Activated CD8-positive, alpha-beta memory T cell treated with anti-CD3 and anti-CD28 coated beads, Interleukin-2, amount 10 ng/mL, durations not matched to agents 7 days and 5 days (primary cell): ENCODE measurements around the gene TOX4. TPM values are rescaled to one million over a fixed set of nuclear protein-coding genes. Genes with fewer than 3 reads are reported as not detected.
A peak's percentile ranks its signal among the peaks of the same experiment; 100 is the strongest.

ENCODE experiments used
- ATAC-seq: fragments of 150-1000 bp; cut with Tn5 transposase; one replicate; pipeline ENCODE4 v1.10.0; 2021; ENCODE audit warnings: moderate library complexity
- CTCF ChIA-PET: fragments of 350-600 bp; sonication (Branson Sonifier 250); formaldehyde crosslinking; loops from one replicate; lab custom pipeline; 2021; ENCODE audit warnings: antibody characterized with exemption; lab: Charles Lee
- DNase-seq: peaks from one replicate; pipeline ENCODE4 v3.0.0-alpha.2; 2020
- H3K27ac Mint-ChIP-seq: one replicate; pipeline ENCODE4 v1.8.0; 2021; ENCODE audit warnings: mild to moderate bottlenecking, mixed read lengths
- H3K27me3 Mint-ChIP-seq: one replicate; pipeline ENCODE4 v1.8.0; 2021; ENCODE audit warnings: mixed read lengths
- H3K36me3 Mint-ChIP-seq: one replicate; pipeline ENCODE4 v1.8.0; 2021; ENCODE audit warnings: mild to moderate bottlenecking, mixed read lengths
- H3K4me1 Mint-ChIP-seq: one replicate; pipeline ENCODE4 v1.8.0; 2021; ENCODE audit warnings: mixed read lengths
- H3K4me3 Mint-ChIP-seq: one replicate; pipeline ENCODE4 v1.8.0; 2021; ENCODE audit warnings: mild to moderate bottlenecking, moderate library complexity, mixed read lengths
- H3K9me3 Mint-ChIP-seq: one replicate; pipeline ENCODE4 v1.8.0; 2022; ENCODE audit warnings: low read depth, mixed read lengths
- total RNA-seq, 2 experiments: library from RNA; stranded (reverse); gene quantifications; one replicate each; pipeline ENCODE4 v1.2.3, GENCODE V29; 2021

The TOX4 gene
- total RNA-seq, 2 experiments from 2014 or later: 72.7 to 87.1 TPM

DNA sequence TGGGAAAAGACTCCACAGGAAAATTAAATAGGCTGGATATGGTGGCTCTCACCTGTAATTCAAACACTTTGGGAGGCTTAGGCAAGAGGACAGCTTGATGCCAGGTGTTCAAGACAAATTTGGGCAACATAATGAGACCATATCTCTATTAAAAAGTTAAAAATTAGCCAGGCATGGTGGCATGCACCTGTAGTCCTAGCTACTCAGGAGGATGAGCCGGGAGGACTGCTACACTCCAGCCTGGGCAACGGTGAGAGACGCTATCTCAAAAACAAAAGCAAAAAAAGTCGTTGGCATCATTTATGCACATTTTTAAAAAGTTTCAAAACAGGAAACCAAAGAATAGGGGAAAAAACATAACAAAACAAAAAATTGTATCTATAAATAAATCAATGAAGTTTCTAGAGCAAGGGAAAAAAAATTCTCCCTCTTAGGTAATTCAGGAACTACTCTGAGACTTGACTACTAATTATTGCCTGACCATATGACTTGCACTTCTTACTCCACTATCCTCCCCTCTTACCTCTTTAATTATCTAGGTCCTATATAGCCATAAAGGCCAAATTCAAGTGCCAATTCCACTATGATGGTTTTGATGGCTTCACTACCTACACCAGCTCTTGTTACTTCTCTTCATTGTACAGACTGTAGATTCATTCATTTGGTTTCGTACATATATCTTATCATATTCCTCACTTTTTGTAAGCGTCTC lies 32.6 kb downstream of the TOX4 start:
- Mint-ChIP-seq H3K27me3 (no peaks in the 10 kb centered on the region), H3K27ac (peak overlapping the region; percentile 98), H3K9me3 (no peaks in the 10 kb centered on the region), H3K36me3 (peaks cover 27% of the 10 kb centered on the region), H3K4me1 (peaks cover 47% of the 10 kb centered on the region), H3K4me3 (peak overlapping the region; percentile 96)
- ATAC-seq: no peak
- no peak for DNase-seq
- CTCF ChIA-PET: interaction anchor here (2.9 to 6.0 kb wide), 2 partner anchors 11 to 32 kb away, joined by 25 to 45 read pairs; partner anchors contain the start of genes RAB2B and TOX4

DNA sequence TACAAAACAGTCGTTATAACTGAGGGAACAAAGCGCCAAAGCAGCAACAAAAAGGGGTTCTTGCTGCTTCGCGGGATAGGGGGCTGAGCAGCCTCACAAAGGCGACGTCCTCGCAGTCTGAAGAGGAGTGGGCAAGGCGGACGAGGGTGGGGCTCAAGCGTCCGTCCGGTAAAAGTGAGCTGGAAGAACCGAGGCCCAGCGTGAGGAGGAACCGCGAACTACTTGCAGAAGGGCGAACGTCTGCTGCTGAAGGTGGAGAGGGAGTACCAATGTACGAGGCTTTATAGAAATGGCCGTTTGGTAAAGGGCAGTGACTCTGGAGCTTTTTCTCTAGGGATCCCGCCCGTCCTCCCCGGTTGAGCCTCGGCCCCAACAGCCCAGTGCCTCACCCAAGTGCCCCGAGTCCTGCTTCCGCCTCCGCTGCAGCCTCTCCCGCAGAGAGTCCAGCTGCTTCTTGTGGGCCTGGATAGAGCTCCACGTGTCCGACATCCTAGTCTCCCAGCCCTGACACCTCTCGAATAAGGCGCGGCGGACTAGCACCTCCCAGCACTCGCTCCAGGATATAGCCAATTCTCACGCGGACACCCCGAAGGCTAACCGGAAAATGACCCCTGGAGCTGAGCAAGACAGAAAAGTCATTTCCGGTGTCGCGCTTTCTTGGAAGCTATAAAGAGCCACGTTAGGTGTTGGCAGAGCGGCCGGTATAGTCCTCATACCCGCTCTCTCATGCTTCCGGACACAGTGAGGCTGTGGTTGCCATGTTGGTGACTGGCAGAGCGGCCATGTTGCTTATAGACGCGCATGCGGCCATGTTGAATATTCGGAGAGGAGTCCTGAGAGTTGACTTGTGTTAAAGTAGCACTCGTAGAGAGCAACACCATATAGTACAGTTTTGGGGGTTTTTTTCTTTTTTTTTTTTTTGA lies 34.0 kb downstream of the TOX4 start, which contains the start of gene METTL3:
TSS of gene METTL3 (minus strand) at position 606 of the 923 bp plus-strand sequence. CDS start at position 489, 117 bp downstream.
- peak; percentile 99 for ATAC-seq

DNA sequence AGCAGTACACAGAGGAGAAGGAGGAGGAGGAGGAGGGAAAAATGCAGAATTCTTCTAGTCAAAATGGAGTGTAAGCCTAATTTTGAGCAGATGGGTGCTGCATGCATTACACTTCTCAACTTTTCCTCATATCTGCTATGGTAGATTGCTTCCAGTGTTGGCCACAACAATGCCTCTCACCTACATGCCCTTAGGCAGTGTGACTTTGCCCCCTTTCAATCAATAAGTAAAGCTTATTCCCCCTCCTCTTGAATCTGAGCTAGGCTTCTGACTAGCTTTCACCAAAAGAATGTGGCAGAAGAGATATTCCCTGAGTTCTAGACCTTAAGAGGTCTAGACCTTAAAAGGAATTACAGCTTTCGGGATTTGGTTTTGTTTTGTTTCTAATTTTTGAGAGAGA lies 37.3 kb downstream of the TOX4 start:
- DNase-seq (no peak), ATAC-seq (no peak)
- peaks cover 3% of the 10 kb centered on the region for H3K36me3 Mint-ChIP-seq
- H3K27ac Mint-ChIP-seq: no peak overlapping the region
- H3K4me3 Mint-ChIP-seq: no peak overlapping the region
- no peaks in the 10 kb centered on the region for H3K9me3 Mint-ChIP-seq
- CTCF ChIA-PET: interaction anchor here (6.0 kb wide), 1 partner anchor 16 kb away, joined by 45 read pairs; no protein-coding TSS in a partner anchor
- peaks cover 17% of the 10 kb centered on the region for H3K4me1 Mint-ChIP-seq
- H3K27me3 Mint-ChIP-seq: peaks cover 7% of the 10 kb centered on the region

More for the DNA sequence above, 34.0 kb downstream of the TOX4 start, which contains the start of gene METTL3:
- peaks cover 38% of the 10 kb centered on the region for H3K4me1 Mint-ChIP-seq
- DNase-seq: peak; percentile 97
- no peaks in the 10 kb centered on the region for H3K9me3 Mint-ChIP-seq
- H3K4me3 Mint-ChIP-seq: peak within 1 kb of the TSS; percentile 96
- H3K27ac Mint-ChIP-seq: peak within 1 kb of the TSS; percentile 98
- CTCF ChIA-PET: interaction anchor here (0.6 to 6.0 kb wide), 11 partner anchors 9 to 1255 kb away, joined by 3 to 45 read pairs (median 3); partner anchors contain the start of genes CHD8, OXA1L, RAB2B and SALL2
- peaks cover 20% of the 10 kb centered on the region for H3K36me3 Mint-ChIP-seq
- H3K27me3 Mint-ChIP-seq: no peaks in the 10 kb centered on the region

DNA sequence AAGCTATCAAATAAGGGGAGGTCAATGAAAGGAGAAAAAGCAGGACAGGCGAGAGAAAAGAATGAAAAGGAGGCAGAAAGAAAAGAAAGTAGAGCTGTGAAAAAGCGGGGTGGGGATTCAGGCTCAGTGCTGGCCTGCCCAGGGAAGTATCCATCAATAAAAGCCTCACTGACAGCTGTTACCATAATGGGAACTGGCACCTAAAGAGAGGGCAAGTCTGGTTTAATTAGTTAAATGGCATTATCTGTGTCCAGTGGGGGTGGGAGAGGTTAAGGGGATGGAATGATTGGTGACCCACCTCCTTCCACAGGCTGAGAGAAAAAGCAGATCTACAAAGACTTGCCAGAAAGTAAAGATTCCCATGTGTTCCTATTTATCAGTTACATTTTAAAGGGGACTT lies 41.7 kb downstream of the TOX4 start:
- ATAC-seq (no peak), DNase-seq (no peak)
- CTCF ChIA-PET: interaction anchor here (1.8 kb wide), 1 partner anchor 20 kb away, joined by 5 read pairs; no protein-coding TSS in a partner anchor
- peaks cover 19% of the 10 kb centered on the region for H3K27me3 Mint-ChIP-seq
- H3K36me3 Mint-ChIP-seq: no peaks in the 10 kb centered on the region
- no peak overlapping the region for H3K27ac Mint-ChIP-seq
- peaks cover 4% of the 10 kb centered on the region for H3K4me1 Mint-ChIP-seq
- H3K9me3 Mint-ChIP-seq: no peaks in the 10 kb centered on the region
- H3K4me3 Mint-ChIP-seq: no peak overlapping the region

DNA sequence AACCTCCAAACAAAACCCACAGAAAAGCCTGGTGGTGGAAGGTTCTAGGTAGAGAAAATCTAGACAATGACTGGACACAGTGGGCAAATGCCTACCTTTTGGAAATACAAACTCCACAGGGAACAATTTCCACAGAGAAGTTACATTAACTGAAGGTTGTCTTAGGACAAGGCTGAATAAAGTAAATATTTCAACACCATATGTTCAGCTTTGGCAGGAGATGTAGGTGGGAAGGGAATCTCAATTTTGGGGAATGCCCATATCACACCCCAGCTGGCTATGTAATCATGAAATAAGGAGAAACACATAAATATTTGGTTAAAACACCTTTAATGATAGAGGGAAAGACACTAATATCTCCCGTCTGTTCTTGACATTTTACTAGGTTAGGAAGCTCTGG lies 43.8 kb downstream of the TOX4 start:
- no peak for DNase-seq
- no peaks in the 10 kb centered on the region for H3K9me3 Mint-ChIP-seq
- no peak for ATAC-seq
- H3K27ac Mint-ChIP-seq: no peak overlapping the region
- peaks cover 19% of the 10 kb centered on the region for H3K27me3 Mint-ChIP-seq
- H3K4me3 Mint-ChIP-seq: no peak overlapping the region
- CTCF ChIA-PET: no interaction called here
- H3K36me3 Mint-ChIP-seq: no peaks in the 10 kb centered on the region
- H3K4me1 Mint-ChIP-seq: peaks cover 6% of the 10 kb centered on the region

DNA sequence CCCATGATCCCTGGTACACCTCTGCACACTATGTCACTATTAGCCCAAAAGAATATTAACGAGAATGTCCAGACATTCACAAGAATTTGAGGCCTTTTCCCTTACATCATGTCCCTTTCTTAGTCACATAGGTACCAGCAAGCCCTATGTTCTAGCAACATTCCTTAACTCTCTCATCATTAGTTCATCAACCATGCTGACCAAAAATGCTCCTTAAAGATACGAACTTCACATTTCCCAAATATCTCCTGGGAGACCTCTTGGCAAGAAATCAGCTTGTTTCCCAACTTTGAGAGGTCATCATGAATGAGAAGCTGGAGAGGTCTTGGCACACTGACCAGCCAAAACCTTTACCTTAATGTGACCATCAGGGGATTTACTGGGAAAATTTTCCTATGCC lies 44.5 kb downstream of the TOX4 start:
- H3K36me3 Mint-ChIP-seq: no peaks in the 10 kb centered on the region

DNA sequence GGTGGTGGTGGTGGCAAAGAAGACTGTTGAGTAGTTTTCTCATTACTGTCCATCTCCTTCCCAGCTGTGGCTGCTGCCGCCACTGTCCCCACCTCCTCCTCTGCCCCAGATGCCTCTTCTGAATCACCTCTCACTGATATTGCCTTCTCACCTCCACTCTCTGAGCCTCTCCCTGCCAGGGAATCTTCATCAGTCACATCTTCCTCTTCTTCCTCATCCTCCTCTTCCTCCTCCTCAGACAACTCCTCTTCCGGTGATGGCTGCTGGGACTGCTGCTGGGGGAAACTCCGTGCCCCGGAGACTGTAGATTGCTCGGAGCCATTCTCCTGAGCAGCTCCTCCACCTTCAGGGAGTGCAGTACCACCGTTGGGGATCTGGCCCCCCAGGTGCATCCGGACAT lies 46.2 kb downstream of the TOX4 start:
- Mint-ChIP-seq H3K27me3 (peaks cover 19% of the 10 kb centered on the region), H3K9me3 (no peaks in the 10 kb centered on the region), H3K4me3 (no peak overlapping the region), H3K36me3 (no peaks in the 10 kb centered on the region), H3K27ac (no peak overlapping the region), H3K4me1 (peaks cover 13% of the 10 kb centered on the region)
- CTCF ChIA-PET: no interaction called here
- ATAC-seq (no peak), DNase-seq (no peak)

More for the DNA sequence above, 44.5 kb downstream of the TOX4 start:
- no peak overlapping the region for H3K4me3 Mint-ChIP-seq
- peaks cover 6% of the 10 kb centered on the region for H3K4me1 Mint-ChIP-seq
- H3K27me3 Mint-ChIP-seq: peaks cover 19% of the 10 kb centered on the region
- H3K27ac Mint-ChIP-seq: no peak overlapping the region
- H3K9me3 Mint-ChIP-seq: no peaks in the 10 kb centered on the region
- CTCF ChIA-PET: no interaction called here
- DNase-seq (no peak), ATAC-seq (no peak)

DNA sequence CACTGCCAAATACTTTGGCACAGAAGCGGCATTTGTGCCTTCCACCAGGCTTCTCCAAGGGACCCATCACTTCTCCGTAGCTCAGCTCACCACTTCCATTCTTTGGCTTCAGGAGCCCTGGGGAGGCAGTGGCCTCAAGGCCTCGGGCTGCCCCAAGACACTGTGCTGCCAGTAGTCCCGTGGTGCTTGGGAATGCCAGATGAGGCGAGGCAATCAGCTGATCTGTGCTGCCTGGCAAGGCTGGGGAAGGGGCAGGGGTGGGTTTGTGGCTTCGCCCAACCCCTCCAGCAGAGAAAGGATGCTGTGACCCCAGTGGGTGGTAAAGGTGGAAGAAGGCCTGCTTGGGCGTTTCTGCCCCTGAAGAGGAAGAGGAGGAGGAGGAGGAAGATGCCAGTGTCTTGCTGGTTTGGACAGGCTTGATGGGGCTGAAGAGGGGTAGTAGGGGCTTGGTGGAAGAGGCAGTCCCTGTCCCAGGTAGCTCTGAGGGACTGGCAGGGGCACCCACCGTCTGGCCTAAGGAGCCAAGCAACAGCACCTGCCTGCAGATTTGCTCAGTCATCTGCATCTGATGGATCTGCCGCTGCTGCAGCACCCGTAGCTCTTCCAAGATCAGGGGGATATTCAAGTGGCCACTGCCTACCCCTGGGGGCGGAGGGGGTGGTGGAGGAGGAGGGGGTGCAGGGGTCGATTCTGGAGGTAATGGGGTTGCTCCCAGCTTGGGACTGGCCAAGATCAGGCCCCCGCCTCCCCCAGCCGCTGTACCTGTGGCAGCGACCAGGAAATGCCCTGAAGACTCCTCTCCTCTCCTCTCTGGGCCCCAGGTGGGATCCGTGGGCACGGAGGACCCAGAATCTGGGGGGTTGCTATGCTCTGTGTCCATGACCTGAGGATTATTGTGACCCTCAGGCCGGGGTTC lies 47.8 kb downstream of the TOX4 start:
- Mint-ChIP-seq H3K4me3 (peak overlapping the region; percentile 70), H3K36me3 (no peaks in the 10 kb centered on the region), H3K4me1 (peaks cover 13% of the 10 kb centered on the region), H3K9me3 (no peaks in the 10 kb centered on the region), H3K27me3 (peaks cover 17% of the 10 kb centered on the region), H3K27ac (no peak overlapping the region)
- no peak for ATAC-seq
- CTCF ChIA-PET: no interaction called here
- no peak for DNase-seq

DNA sequence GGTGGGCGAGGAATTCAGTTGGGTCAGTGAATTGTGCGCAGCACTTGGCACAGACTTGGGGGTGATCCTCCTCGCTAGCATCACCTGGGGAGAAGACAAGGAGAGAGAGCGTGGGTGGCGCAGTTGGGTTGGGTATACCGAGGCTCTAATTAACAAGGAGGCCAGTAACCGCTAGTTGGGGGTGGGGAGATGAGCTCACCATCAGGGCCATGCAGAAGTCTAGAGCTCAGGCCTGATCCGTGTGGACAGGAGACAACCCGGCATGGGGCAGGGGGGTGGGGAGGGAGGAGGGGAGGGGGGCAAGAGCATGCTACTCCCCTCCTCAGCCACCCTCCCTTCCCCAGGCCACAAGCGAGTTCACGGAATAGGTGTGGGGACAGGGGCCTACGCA lies 48.6 kb downstream of the TOX4 start:
- ATAC-seq (no peak), DNase-seq (no peak)
- peak overlapping the region; percentile 70 for H3K4me3 Mint-ChIP-seq
- peaks cover 11% of the 10 kb centered on the region for H3K4me1 Mint-ChIP-seq
- H3K27me3 Mint-ChIP-seq: peaks cover 16% of the 10 kb centered on the region
- H3K36me3 Mint-ChIP-seq: no peaks in the 10 kb centered on the region
- no peak overlapping the region for H3K27ac Mint-ChIP-seq
- H3K9me3 Mint-ChIP-seq: no peaks in the 10 kb centered on the region
- CTCF ChIA-PET: interaction anchor here (0.5 to 2.7 kb wide), 5 partner anchors 14 to 1046 kb away, joined by 3 to 13 read pairs (median 6); partner anchors contain the start of gene METTL3

DNA sequence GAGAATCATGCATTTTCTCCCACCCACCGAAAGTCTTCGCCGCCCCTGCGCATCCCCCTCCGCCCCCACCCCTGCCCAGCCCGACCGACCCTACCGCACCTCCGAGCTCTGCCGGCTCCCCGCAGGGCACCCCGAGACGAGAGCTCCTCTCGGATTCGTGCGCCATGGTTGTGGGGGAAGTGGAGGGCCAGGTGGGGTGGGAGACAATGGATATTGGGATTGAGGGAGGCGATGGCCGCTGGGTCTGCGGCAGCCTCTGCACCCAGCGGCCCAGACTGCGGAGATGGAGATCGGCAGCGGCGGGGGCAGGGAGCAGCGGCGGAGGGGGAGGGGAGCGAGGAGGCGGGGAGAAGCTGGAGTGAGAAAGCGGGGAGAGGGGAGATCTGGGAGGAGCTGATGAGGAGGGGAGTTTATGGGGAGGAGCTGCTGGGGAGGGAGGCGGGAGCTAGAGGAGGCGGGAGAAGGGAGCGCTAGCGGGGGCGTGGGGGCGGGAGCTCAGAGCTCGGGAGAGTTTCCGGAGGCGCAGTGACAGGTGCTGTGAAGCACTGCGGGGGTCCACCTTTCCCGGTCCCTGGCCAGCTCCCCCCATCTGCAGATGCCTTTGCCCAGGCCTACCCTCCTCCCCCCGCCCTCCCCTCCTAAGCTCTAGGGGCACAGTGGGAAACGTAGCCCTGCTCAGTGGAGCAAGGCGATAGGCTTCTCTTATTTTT lies 49.1 kb downstream of the TOX4 start, which contains the start of gene SALL2:
TSS of gene SALL2 (minus strand) at position 385 of the 710 bp plus-strand sequence. CDS start at position 166, 219 bp downstream.
- Mint-ChIP-seq H3K4me3 (peak within 1 kb of the TSS; percentile 70), H3K27ac (no peak within 1 kb of the TSS), H3K4me1 (peaks cover 9% of the 10 kb centered on the region), H3K36me3 (no peaks in the 10 kb centered on the region), H3K9me3 (no peaks in the 10 kb centered on the region), H3K27me3 (peaks cover 11% of the 10 kb centered on the region)
- ATAC-seq (peak; percentile 87), DNase-seq (peak; percentile 66)
- CTCF ChIA-PET: interaction anchor here (0.5 to 2.7 kb wide), 7 partner anchors 12 to 1045 kb away, joined by 3 to 13 read pairs (median 4); partner anchors contain the start of genes METTL3 and TOX4

DNA sequence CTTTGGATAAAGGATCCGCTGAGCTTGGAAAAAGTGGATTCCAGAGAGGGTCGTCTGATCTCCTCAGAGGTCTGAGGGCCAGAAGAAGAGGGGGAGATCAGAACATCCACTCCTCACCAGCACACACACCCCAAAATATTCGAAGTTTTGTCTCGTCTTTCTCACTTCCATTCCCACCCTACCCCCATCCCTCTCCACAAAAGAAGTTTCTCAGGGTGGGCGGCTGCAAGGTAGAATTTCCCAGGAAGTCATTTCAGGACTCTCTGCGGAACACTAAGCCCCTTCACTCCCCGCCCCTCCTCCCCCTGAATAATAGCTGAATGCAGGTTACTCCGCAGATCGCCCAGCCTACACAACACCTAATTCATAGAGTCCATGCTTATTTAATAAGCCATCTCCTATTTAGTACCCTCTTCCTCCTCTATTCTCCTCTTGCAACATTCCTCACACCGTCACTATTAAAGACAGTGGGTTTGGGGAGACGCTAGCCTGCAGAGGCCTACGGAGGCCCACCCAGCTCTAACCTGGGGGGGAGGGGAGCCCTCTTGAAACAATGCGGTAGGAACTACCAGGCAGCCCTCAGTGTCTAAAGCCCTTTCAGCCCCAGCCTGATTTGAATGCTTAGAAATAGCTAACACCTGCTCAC lies 49.8 kb downstream of the TOX4 start:
- Mint-ChIP-seq H3K27ac (no peak overlapping the region), H3K4me3 (peak overlapping the region; percentile 70), H3K9me3 (no peaks in the 10 kb centered on the region), H3K4me1 (peaks cover 9% of the 10 kb centered on the region), H3K36me3 (no peaks in the 10 kb centered on the region), H3K27me3 (peaks cover 9% of the 10 kb centered on the region)
- DNase-seq (no peak), ATAC-seq (no peak)
- CTCF ChIA-PET: interaction anchor here (0.9 to 2.7 kb wide), 6 partner anchors 11 to 51 kb away, joined by 3 to 13 read pairs (median 5); partner anchors contain the start of genes METTL3 and TOX4
